GM23248 (cell line): ENCODE measurements around the gene RYR3.

ENCODE experiments used
- EZH2 ChIP-seq: fragments of 200-600 bp; sonication (generic); IDR thresholded peaks from 2 replicates; pipeline ENCODE4 v1.6.1; 2018; ENCODE audit warnings: antibody characterized with exemption, mild to moderate bottlenecking; ENCODE audit not compliant: insufficient read depth, poor library complexity, severe bottlenecking
- EZH2phosphoT487 ChIP-seq: fragments of 200-600 bp; sonication (generic); IDR thresholded peaks from 2 replicates; pipeline ENCODE4 v1.6.1; 2018; ENCODE audit warnings: antibody characterized with exemption, moderate library complexity, mild to moderate bottlenecking, low read depth; ENCODE audit not compliant: insufficient read depth

DNA sequence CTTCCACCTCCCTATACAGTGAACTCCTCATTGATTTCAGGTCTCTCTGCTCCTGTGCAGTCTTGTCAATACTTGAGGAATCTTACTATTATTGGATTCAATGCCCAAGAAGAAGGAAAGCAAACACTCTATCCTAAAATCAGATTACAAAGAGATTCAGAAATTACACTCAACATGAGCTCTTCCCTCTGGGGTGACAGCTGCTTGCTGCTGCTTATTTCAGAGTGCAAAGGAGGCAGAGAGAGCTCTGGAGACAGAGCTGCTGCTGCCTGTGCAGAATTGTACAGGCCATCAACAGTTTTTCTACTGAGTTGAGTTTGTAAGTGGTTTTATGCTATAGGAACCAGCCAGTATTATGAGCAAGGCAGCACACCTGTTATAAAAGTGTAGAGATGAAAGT is 7.1 kb downstream of the RYR3 start:
- TF ChIP-seq EZH2, result no peak
- TF ChIP-seq EZH2phosphoT487, result no peak
